ENCODE data around the gene STK32A.

The STK32A gene

DNA sequence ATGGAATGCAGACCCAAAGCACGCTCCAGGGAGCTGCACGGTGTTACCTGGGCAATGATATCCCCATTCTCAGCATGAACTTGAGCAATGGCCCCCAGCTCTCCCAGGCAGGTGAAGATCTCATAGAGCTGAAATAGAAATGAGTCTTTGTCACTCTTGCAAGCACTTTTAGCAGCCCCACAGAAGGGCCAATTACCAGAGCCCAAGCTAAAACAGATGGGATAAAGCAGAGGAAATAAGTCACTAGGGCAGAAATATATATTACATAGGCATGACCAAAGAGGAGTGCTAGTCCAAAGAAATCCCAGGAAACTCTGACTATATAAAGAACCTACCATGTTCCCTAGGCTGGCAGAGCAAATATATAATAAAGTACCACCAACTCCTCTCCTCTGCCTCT lies 177.7 kb downstream of the STK32A start:
- no peak for DNase-seq
- Histone ChIP-seq H3K9me3 (ENCODE audit: control insufficient read depth, low read length) (no peaks in the 10 kb centered on the region), H3K27ac (ENCODE audit: insufficient read depth, low read length, poor library complexity, severe bottlenecking) (no peak overlapping the region), H3K27me3 (replicated peaks; ENCODE audit: control insufficient read depth, insufficient read depth, low read length, poor library complexity, severe bottlenecking) (no peaks in the 10 kb centered on the region), H3K36me3 (ENCODE audit: control insufficient read depth, insufficient read depth, low read length) (no peaks in the 10 kb centered on the region), H3K4me3 (ENCODE audit: insufficient read depth, low read depth, low read length, poor library complexity, severe bottlenecking) (no peak overlapping the region), H3K4me1 (ENCODE audit: control insufficient read depth, insufficient read depth, low read length, poor library complexity, severe bottlenecking) (no peaks in the 10 kb centered on the region)

DNA sequence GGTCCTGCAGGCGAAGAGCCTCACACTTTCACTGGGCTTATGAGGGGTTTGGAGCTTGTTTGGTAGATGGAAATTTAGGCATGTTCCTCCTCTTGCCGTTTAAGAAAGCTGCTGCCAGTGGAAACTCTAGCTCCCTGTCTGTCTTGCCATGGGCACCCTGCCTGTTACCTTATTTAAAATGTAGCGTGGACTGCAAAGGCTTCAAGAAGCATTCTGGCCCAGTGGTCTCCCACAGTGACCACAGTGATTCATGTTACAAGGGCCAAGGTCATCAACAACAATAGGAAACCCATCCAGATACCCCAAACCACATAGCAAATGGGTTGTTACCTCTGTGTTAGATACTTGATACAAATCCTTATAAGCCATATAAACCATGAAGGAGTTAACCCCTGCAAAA lies 178.4 kb downstream of the STK32A start:
- Histone ChIP-seq H3K4me1 (ENCODE audit: control insufficient read depth, insufficient read depth, low read length, poor library complexity, severe bottlenecking) (no peaks in the 10 kb centered on the region), H3K9me3 (ENCODE audit: control insufficient read depth, low read length) (no peaks in the 10 kb centered on the region), H3K27ac (ENCODE audit: insufficient read depth, low read length, poor library complexity, severe bottlenecking) (no peak overlapping the region), H3K27me3 (replicated peaks; ENCODE audit: control insufficient read depth, insufficient read depth, low read length, poor library complexity, severe bottlenecking) (no peaks in the 10 kb centered on the region), H3K4me3 (ENCODE audit: insufficient read depth, low read depth, low read length, poor library complexity, severe bottlenecking) (no peak overlapping the region), H3K36me3 (ENCODE audit: control insufficient read depth, insufficient read depth, low read length) (no peaks in the 10 kb centered on the region)
- DNase-seq, result no peak

DNA sequence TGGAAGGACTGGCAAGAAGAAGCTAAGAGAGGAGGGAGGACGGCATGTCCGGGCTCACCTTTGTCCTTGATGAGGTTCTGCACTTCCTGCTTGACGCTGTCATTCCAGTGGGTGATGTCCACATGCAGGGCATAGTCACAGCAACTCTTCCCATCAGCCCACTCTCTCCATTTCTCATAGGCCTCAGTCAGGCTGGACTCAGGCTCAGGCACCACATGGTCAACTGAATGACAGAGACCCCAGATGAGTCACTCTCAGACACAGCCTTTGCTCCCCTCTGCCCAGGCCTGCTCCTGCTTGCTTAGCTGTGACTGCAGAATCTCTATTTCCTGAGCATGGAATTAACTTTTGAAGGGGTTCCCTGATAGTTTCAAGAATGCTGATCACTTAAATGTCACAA lies 180.8 kb downstream of the STK32A start:
- no peaks in the 10 kb centered on the region for H3K36me3 ChIP-seq (ENCODE audit: control insufficient read depth, insufficient read depth, low read length)
- H3K27ac ChIP-seq (ENCODE audit: insufficient read depth, low read length, poor library complexity, severe bottlenecking), result no peak overlapping the region
- no peak for DNase-seq
- H3K4me1 ChIP-seq (ENCODE audit: control insufficient read depth, insufficient read depth, low read length, poor library complexity, severe bottlenecking), result no peaks in the 10 kb centered on the region
- no peaks in the 10 kb centered on the region for H3K27me3 ChIP-seq (replicated peaks; ENCODE audit: control insufficient read depth, insufficient read depth, low read length, poor library complexity, severe bottlenecking)
- no peak overlapping the region for H3K4me3 ChIP-seq (ENCODE audit: insufficient read depth, low read depth, low read length, poor library complexity, severe bottlenecking)
- no peaks in the 10 kb centered on the region for H3K9me3 ChIP-seq (ENCODE audit: control insufficient read depth, low read length)

DNA sequence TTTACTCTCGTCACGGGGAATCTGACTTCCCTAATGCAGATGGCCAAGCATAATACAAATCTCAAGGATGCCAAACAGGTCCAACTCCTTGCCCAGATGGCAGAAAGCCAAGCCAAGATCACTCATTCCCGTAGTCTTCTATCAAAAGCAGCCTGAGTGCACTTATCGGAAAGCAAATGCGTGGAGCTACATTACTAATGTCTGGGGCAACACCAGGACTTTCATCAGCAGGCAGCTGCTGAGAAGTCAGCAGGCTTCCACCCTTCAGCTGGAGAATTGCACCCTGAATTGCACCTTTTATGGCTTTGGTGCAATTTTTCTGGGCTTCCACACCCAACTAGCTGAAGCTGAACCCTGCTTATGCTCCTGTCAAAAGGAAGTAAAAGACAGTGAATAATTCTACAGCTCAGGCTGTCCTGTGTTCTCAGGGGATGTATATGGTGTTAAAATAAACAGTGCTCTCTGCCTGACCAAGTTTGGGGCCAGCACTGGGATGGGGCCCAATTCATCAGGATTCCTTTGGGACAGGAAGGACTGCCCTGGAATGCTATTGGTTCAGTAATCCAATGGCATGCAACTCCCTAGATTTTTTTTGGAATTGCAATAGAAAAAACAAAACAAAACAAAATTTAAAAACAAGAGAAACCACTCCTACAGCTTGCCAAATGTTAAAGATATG lies 182.4 kb downstream of the STK32A start:
- DNase-seq, result no peak
- no peaks in the 10 kb centered on the region for H3K4me1 ChIP-seq (ENCODE audit: control insufficient read depth, insufficient read depth, low read length, poor library complexity, severe bottlenecking)
- no peak overlapping the region for H3K4me3 ChIP-seq (ENCODE audit: insufficient read depth, low read depth, low read length, poor library complexity, severe bottlenecking)
- no peaks in the 10 kb centered on the region for H3K27me3 ChIP-seq (replicated peaks; ENCODE audit: control insufficient read depth, insufficient read depth, low read length, poor library complexity, severe bottlenecking)
- H3K9me3 ChIP-seq (ENCODE audit: control insufficient read depth, low read length), result no peaks in the 10 kb centered on the region
- no peak overlapping the region for H3K27ac ChIP-seq (ENCODE audit: insufficient read depth, low read length, poor library complexity, severe bottlenecking)
- H3K36me3 ChIP-seq (ENCODE audit: control insufficient read depth, insufficient read depth, low read length), result no peaks in the 10 kb centered on the region

DNA sequence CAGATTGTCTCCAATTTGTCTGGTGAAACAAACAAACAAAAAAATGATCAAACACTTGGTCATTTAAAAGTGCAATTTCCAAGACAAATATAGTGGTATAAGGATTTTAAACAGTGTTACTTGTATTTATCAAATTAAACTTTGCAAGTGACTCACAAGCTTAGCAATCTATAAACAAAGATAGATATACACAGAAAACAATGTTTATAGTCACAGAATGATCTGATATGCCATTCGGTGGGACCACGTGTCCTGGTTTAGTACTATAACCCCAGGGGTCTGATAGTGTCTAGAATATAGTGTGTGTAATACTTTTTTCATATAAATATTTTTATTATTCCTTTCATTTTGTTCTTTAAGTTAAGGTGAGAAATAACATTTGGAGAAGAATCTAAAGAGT lies 183.8 kb downstream of the STK32A start:
- no peak overlapping the region for H3K27ac ChIP-seq (ENCODE audit: insufficient read depth, low read length, poor library complexity, severe bottlenecking)
- H3K4me1 ChIP-seq (ENCODE audit: control insufficient read depth, insufficient read depth, low read length, poor library complexity, severe bottlenecking), result no peaks in the 10 kb centered on the region
- H3K27me3 ChIP-seq (replicated peaks; ENCODE audit: control insufficient read depth, insufficient read depth, low read length, poor library complexity, severe bottlenecking), result no peaks in the 10 kb centered on the region
- H3K9me3 ChIP-seq (ENCODE audit: control insufficient read depth, low read length), result no peaks in the 10 kb centered on the region
- no peak overlapping the region for H3K4me3 ChIP-seq (ENCODE audit: insufficient read depth, low read depth, low read length, poor library complexity, severe bottlenecking)
- no peaks in the 10 kb centered on the region for H3K36me3 ChIP-seq (ENCODE audit: control insufficient read depth, insufficient read depth, low read length)
- no peak for DNase-seq

DNA sequence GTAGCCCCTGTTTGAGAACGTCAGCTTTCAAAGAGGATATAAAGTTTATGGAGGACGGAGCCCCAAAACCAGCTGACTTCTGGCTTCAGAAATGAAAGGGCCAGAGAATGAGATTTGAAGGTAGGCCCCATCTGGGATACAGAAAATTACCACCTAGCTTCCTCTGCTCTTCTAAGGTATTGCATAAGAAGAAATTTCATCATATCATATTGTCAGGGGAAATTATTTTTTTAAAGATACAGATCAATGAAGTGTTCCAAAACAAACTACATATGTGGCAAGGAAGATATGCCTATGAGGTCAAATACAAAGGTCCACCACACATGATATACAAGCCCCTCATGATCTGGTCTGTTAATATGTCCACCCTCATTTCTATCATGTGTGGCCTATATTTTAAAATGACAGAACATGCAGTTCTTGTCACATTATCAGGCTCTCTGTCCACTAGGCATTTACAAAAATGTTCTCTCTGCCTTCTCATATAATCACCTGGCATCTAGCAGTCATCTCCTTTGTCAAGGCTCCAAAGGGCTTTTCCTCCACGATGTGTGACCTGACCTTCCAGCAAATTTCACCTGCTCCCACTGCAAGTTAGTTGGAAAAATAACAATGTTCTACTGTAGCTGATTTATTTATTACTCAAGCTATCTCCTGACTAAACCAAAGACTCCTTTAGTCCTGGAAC lies 192.0 kb downstream of the STK32A start:
- no peak for DNase-seq
- Histone ChIP-seq H3K27me3 (replicated peaks; ENCODE audit: control insufficient read depth, insufficient read depth, low read length, poor library complexity, severe bottlenecking) (no peaks in the 10 kb centered on the region), H3K4me3 (ENCODE audit: insufficient read depth, low read depth, low read length, poor library complexity, severe bottlenecking) (no peak overlapping the region), H3K36me3 (ENCODE audit: control insufficient read depth, insufficient read depth, low read length) (no peaks in the 10 kb centered on the region), H3K27ac (ENCODE audit: insufficient read depth, low read length, poor library complexity, severe bottlenecking) (no peak overlapping the region), H3K9me3 (ENCODE audit: control insufficient read depth, low read length) (no peaks in the 10 kb centered on the region), H3K4me1 (ENCODE audit: control insufficient read depth, insufficient read depth, low read length, poor library complexity, severe bottlenecking) (no peaks in the 10 kb centered on the region)

DNA sequence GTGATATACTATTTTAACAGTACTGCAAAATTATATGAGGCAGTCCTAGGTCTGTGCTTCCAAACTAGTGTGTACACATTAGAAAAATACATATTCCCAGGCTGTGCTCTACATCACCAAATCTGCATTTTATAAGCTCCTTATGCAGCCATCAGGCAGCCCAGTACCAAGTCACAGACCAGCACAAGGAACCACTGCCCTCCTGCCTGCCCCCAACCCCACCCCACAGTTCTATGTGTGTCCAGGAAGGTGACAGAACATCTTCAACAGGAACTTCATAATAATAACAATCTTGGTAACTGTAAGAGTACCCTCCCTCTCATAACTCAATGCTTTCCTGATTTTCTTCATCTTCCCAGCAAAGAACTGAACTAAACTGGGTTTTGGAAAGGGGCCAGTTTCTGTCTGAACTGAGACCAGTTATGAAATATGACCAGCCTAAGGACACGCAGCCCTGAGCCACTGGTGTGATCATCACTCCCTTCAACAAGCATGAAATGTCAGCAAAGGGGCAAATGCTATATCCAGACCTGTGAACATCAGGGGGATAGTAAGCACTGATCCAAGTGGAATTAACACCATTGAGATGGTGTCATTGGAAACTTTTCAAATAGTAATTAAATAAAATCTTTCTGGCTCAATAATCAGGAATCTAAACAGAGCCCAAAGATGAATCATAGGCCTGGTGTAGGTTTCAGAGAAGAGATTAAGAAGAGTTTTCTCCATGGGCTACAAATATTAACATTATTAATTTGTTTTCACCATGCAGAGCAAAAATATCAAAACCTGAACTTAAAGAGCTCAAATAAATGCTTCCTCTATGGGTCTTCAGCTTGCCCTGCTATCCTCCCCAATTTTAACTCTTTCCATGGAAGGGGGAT lies 192.9 kb downstream of the STK32A start:
- Histone ChIP-seq H3K27me3 (replicated peaks; ENCODE audit: control insufficient read depth, insufficient read depth, low read length, poor library complexity, severe bottlenecking) (no peaks in the 10 kb centered on the region), H3K27ac (ENCODE audit: insufficient read depth, low read length, poor library complexity, severe bottlenecking) (no peak overlapping the region), H3K9me3 (ENCODE audit: control insufficient read depth, low read length) (no peaks in the 10 kb centered on the region), H3K36me3 (ENCODE audit: control insufficient read depth, insufficient read depth, low read length) (no peaks in the 10 kb centered on the region), H3K4me3 (ENCODE audit: insufficient read depth, low read depth, low read length, poor library complexity, severe bottlenecking) (no peak overlapping the region), H3K4me1 (ENCODE audit: control insufficient read depth, insufficient read depth, low read length, poor library complexity, severe bottlenecking) (no peaks in the 10 kb centered on the region)
- DNase-seq, result no peak

DNA sequence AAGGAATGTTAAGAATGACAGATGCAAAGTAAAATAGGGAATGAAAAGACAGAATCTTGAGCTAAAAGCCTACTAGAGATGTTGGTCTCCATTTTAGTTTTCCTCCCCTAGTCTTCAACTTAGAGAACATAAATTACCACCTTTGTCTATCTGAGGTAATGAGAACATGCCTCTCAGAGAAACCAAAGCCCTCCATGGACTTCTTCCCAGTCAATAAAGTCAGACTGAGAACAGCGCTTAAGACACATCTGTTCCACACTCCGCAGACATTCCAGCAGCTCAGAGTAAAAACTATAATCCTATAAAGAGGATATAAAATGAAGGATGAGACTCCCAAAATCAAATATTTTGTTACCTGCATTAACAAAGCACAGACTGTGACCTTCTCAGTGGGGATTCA lies 195.8 kb downstream of the STK32A start:
- H3K4me1 ChIP-seq (ENCODE audit: control insufficient read depth, insufficient read depth, low read length, poor library complexity, severe bottlenecking), result no peaks in the 10 kb centered on the region
- H3K9me3 ChIP-seq (ENCODE audit: control insufficient read depth, low read length), result no peaks in the 10 kb centered on the region
- no peak overlapping the region for H3K4me3 ChIP-seq (ENCODE audit: insufficient read depth, low read depth, low read length, poor library complexity, severe bottlenecking)
- H3K27ac ChIP-seq (ENCODE audit: insufficient read depth, low read length, poor library complexity, severe bottlenecking), result no peak overlapping the region
- H3K27me3 ChIP-seq (replicated peaks; ENCODE audit: control insufficient read depth, insufficient read depth, low read length, poor library complexity, severe bottlenecking), result no peaks in the 10 kb centered on the region
- H3K36me3 ChIP-seq (ENCODE audit: control insufficient read depth, insufficient read depth, low read length), result no peaks in the 10 kb centered on the region
- DNase-seq, result no peak

DNA sequence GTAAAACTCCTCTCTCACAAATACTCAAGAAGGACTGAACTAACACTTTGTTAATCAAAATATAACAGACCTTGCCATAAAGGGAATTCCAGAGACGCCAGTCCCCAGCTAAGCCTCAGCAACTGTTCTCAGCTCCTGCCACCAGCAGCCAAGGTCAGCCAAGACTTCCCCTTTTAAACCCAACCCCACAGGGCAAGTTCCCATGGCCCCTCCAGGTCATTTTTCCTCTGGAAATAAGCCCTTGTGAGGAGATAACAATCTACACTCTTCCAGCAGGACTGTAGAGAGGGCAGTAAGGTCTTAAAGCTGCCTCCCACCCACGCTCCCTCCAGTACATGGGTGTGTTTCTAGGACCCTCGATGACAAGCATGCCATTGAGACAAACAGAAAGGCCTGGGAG lies 196.8 kb downstream of the STK32A start:
- no peak overlapping the region for H3K27ac ChIP-seq (ENCODE audit: insufficient read depth, low read length, poor library complexity, severe bottlenecking)
- no peaks in the 10 kb centered on the region for H3K9me3 ChIP-seq (ENCODE audit: control insufficient read depth, low read length)
- no peak for DNase-seq
- no peaks in the 10 kb centered on the region for H3K4me1 ChIP-seq (ENCODE audit: control insufficient read depth, insufficient read depth, low read length, poor library complexity, severe bottlenecking)
- no peaks in the 10 kb centered on the region for H3K36me3 ChIP-seq (ENCODE audit: control insufficient read depth, insufficient read depth, low read length)
- H3K27me3 ChIP-seq (replicated peaks; ENCODE audit: control insufficient read depth, insufficient read depth, low read length, poor library complexity, severe bottlenecking), result no peaks in the 10 kb centered on the region
- no peak overlapping the region for H3K4me3 ChIP-seq (ENCODE audit: insufficient read depth, low read depth, low read length, poor library complexity, severe bottlenecking)

DNA sequence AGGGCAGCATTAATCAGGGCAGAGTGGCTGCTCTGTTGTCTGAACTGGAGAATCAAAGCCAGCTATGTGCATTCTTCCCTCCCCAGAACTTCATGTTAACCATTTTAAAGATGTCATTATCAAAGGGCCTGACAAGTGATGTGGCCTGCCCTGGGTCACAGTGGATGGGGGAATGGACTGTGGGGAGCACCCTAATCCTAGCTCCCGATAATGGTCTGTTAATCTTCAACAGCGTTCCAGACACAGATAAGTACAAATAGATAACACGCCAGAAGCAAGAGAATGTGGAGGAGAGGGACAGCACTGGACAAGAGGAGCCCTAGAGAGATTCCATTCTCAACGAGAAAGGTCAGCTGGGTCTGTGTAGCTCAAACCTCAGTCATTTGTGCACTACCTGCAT lies 197.5 kb downstream of the STK32A start:
- H3K27me3 ChIP-seq (replicated peaks; ENCODE audit: control insufficient read depth, insufficient read depth, low read length, poor library complexity, severe bottlenecking), result no peaks in the 10 kb centered on the region
- no peak overlapping the region for H3K27ac ChIP-seq (ENCODE audit: insufficient read depth, low read length, poor library complexity, severe bottlenecking)
- no peaks in the 10 kb centered on the region for H3K9me3 ChIP-seq (ENCODE audit: control insufficient read depth, low read length)
- H3K4me3 ChIP-seq (ENCODE audit: insufficient read depth, low read depth, low read length, poor library complexity, severe bottlenecking), result no peak overlapping the region
- no peaks in the 10 kb centered on the region for H3K4me1 ChIP-seq (ENCODE audit: control insufficient read depth, insufficient read depth, low read length, poor library complexity, severe bottlenecking)
- H3K36me3 ChIP-seq (ENCODE audit: control insufficient read depth, insufficient read depth, low read length), result no peaks in the 10 kb centered on the region
- DNase-seq, result no peak

Data from effector memory CD4-positive, alpha-beta T cell (primary cell).